Panc1 (cell line): ENCODE measurements around the gene PPP4C. TPM values are rescaled to one million over a fixed set of nuclear protein-coding genes. Genes with fewer than 3 reads are reported as not detected.

Experiments
- ATAC-seq: fragments of 200-7000 bp; cut with Tn5 transposase; 2 replicates; pipeline ENCODE4 v1.9.1; 2020; ENCODE audit warnings: mild to moderate bottlenecking, moderate library complexity
- BruUV-seq: library from RNA; stranded (reverse); fragments of 400-500 nt; replicated peaks from 2 replicates; lab custom pipeline; 2021; lab: Mats Ljungman, UMichigan
- CTCF ChIA-PET: fragments of 300-600 bp; sonication (Branson Sonifier 250); formaldehyde crosslinking; loops from one replicate; lab custom pipeline; 2022; ENCODE audit warnings: antibody characterized with exemption; lab: Charles Lee
- POLR2A ChIA-PET: fragments of 300-600 bp; sonication (Branson Sonifier 250); formaldehyde crosslinking; loops from one replicate; lab custom pipeline; 2022; ENCODE audit warnings: antibody characterized with exemption; lab: Charles Lee
- DNase-seq: peaks from one replicate; pipeline ENCODE4 v3.0.0-alpha.2; 2010; ENCODE audit warnings: low read depth, low spot score
- H3K27ac ChIP-seq: 2 replicates; pipeline ENCODE4 v1.5.1; 2011; ENCODE audit warnings: mild to moderate bottlenecking, low read length, inconsistent platforms
- H3K27me3 ChIP-seq: fragments of 200-500 bp; sonication (Bioruptor generic); 2 replicates; pipeline ENCODE4 v1.6.0; 2014; ENCODE audit warnings: low read length, inconsistent platforms; ENCODE audit not compliant: control insufficient read depth, insufficient read depth
- H3K36me3 ChIP-seq: fragments of 200-500 bp; sonication (Bioruptor generic); 2 replicates; pipeline ENCODE4 v1.5.1; 2014; ENCODE audit warnings: inconsistent platforms, mild to moderate bottlenecking, low read length, moderate library complexity; ENCODE audit not compliant: control insufficient read depth, insufficient read depth
- H3K4me1 ChIP-seq: 2 replicates; pipeline ENCODE4 v1.5.1; 2011; ENCODE audit warnings: inconsistent platforms, mild to moderate bottlenecking, low read length, moderate library complexity; ENCODE audit not compliant: control insufficient read depth, insufficient read depth
- H3K4me3 ChIP-seq, 2 experiments: 2 replicates each; pipeline ENCODE4 v1.5.1; 2011 to 2012; ENCODE audit warnings: low read depth in 2 of 2, low read length in 2 of 2, mild to moderate bottlenecking in 2 of 2, inconsistent platforms in 1 of 2, moderate library complexity in 1 of 2
- H3K9me3 ChIP-seq: fragments of 200-500 bp; sonication (Bioruptor generic); 2 replicates; pipeline ENCODE4 v1.5.1; 2014; ENCODE audit warnings: low read depth, mild to moderate bottlenecking, inconsistent platforms, low read length, moderate library complexity; ENCODE audit not compliant: control insufficient read depth, insufficient read depth
- POLR2AphosphoS5 ChIP-seq: IDR thresholded peaks from 2 replicates; pipeline ENCODE4 v1.6.1; 2012; ENCODE audit warnings: mild to moderate bottlenecking, low read depth, low read length, moderate library complexity
- SIN3A ChIP-seq: IDR thresholded peaks from 2 replicates; pipeline ENCODE4 v1.6.1; 2012; ENCODE audit warnings: low read depth, mild to moderate bottlenecking, low read length, moderate library complexity, borderline replicate concordance; ENCODE audit not compliant: insufficient read depth
- TCF7L2 ChIP-seq: IDR thresholded peaks from 2 replicates; pipeline ENCODE4 v1.6.1; 2011; ENCODE audit warnings: mild to moderate bottlenecking, low read depth, low read length, inconsistent platforms
- in situ Hi-C: cut with HindIII; loops from 2 replicates; pipeline ENCODE4 v1.10.0; 2016; ENCODE audit warnings: low sequenced_read_pairs, low pct_unique_long_range_greater_than_20kb
- intact Hi-C: fragments of 100-400 bp; cut with micrococcal nuclease; formaldehyde crosslinking; loops from one replicate; pipeline ENCODE4 v1.10.0; 2022; ENCODE audit not compliant: unreplicated experiment
- total RNA-seq: library from RNA; stranded (reverse); gene quantifications from one replicate; pipeline ENCODE4 v1.2.1, GENCODE V29; 2021; ENCODE audit not compliant: unreplicated experiment
- TF ChIP-seq, protein P1 (sequence below), 2 experiments: IDR thresholded peaks; 2 replicates each; pipeline ENCODE4 v1.6.1; 2011 to 2012; ENCODE audit warnings: low read depth in 2 of 2, control low read depth in 1 of 2, low read length in 1 of 2, mild to moderate bottlenecking in 1 of 2, moderate library complexity in 1 of 2; ENCODE audit not compliant: insufficient read depth in 1 of 2
- TF ChIP-seq, protein P2 (sequence below): fragments of 450-650 bp; IDR thresholded peaks from 2 replicates; pipeline ENCODE4 v1.5.1; 2017; ENCODE audit warnings: mild to moderate bottlenecking

PPP4C gene
- total RNA-seq, 1 experiment from 2014 or later = 186 TPM

DNA sequence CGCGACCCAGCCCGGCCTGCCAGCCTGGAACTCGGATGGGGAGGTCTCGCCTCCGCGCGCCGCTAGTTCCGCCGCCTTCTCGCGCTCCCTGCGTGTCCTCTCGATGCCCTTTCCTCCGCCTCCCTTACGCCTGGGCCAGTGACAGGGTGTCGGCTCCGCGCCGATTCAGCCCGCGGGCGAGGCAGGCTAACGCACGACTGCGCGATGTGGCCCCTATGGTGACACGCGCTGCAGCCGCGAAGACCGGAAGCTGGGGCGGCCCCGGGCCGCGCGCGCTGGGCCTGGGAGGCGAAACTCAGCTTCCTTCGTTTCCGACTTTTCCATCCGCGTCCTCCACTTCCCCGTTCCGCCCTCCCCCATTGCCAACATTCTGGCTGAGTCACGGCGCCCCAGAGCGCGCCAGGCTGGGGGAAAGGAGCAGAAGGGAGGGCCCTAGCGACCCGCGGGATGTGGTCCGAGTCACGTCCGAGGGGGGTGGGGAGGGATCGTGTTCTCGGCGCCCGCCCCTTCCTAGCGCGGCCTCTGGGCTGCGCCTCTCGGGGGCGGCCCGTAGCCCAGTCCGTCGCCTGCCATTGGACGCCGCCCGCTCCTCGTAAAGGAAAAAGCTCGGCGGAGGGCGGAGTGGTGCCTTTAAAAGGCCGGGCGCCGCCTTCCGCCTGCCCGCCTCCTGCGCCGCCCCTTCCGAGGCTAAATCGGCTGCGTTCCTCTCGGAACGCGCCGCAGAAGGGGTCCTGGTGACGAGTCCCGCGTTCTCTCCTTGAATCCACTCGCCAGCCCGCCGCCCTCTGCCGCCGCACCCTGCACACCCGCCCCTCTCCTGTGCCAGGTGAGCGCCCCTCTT, 10.5 kb upstream of the PPP4C start, which contains the start of gene ALDOA:
ALDOA (plus strand) TSS at position 659 of the 841 bp plus-strand sequence. CDS start 1,138 bp downstream, outside the sequence.
- BruUV-seq = TSS peak; percentile 89
- Histone ChIP-seq H3K4me1 (peaks cover 41% of the 10 kb centered on the region), H3K4me3 (peak within 1 kb of the TSS; percentile 90 to 92), H3K36me3 (peaks cover 31% of the 10 kb centered on the region), H3K27me3 (no peaks in the 10 kb centered on the region), H3K27ac (peak within 1 kb of the TSS; percentile 96), H3K9me3 (no peaks in the 10 kb centered on the region)
- CTCF ChIA-PET = interaction anchor here (0.5 to 0.6 kb wide), 2 partner anchors 21 to 344 kb away, joined by 3 read pairs; no protein-coding TSS in a partner anchor
- DNase-seq = peak; percentile 86
- in situ Hi-C loops (no loop called here), intact Hi-C loops (no loop called here)
- TF ChIP-seq TCF7L2 = no peak; the same call in 1 of the 2 replicates
- TF ChIP-seq, protein P1, sequence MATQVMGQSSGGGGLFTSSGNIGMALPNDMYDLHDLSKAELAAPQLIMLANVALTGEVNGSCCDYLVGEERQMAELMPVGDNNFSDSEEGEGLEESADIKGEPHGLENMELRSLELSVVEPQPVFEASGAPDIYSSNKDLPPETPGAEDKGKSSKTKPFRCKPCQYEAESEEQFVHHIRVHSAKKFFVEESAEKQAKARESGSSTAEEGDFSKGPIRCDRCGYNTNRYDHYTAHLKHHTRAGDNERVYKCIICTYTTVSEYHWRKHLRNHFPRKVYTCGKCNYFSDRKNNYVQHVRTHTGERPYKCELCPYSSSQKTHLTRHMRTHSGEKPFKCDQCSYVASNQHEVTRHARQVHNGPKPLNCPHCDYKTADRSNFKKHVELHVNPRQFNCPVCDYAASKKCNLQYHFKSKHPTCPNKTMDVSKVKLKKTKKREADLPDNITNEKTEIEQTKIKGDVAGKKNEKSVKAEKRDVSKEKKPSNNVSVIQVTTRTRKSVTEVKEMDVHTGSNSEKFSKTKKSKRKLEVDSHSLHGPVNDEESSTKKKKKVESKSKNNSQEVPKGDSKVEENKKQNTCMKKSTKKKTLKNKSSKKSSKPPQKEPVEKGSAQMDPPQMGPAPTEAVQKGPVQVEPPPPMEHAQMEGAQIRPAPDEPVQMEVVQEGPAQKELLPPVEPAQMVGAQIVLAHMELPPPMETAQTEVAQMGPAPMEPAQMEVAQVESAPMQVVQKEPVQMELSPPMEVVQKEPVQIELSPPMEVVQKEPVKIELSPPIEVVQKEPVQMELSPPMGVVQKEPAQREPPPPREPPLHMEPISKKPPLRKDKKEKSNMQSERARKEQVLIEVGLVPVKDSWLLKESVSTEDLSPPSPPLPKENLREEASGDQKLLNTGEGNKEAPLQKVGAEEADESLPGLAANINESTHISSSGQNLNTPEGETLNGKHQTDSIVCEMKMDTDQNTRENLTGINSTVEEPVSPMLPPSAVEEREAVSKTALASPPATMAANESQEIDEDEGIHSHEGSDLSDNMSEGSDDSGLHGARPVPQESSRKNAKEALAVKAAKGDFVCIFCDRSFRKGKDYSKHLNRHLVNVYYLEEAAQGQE (IDR thresholded peaks at IDR 0.05; ENCODE audit: insufficient read depth in 1 of 2, low read depth in 2 of 2, low read length in 1 of 2) = peak in 1 of 2 experiments; percentile 35; a peak in 1 of 4 replicates
- TF ChIP-seq, protein P2, sequence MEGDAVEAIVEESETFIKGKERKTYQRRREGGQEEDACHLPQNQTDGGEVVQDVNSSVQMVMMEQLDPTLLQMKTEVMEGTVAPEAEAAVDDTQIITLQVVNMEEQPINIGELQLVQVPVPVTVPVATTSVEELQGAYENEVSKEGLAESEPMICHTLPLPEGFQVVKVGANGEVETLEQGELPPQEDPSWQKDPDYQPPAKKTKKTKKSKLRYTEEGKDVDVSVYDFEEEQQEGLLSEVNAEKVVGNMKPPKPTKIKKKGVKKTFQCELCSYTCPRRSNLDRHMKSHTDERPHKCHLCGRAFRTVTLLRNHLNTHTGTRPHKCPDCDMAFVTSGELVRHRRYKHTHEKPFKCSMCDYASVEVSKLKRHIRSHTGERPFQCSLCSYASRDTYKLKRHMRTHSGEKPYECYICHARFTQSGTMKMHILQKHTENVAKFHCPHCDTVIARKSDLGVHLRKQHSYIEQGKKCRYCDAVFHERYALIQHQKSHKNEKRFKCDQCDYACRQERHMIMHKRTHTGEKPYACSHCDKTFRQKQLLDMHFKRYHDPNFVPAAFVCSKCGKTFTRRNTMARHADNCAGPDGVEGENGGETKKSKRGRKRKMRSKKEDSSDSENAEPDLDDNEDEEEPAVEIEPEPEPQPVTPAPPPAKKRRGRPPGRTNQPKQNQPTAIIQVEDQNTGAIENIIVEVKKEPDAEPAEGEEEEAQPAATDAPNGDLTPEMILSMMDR = no peak
- peak; percentile 27; the same call in 1 of the 2 replicates for TF ChIP-seq SIN3A
- peak; percentile 86 for TF ChIP-seq POLR2AphosphoS5
- POLR2A ChIA-PET = interaction anchor here (0.5 to 1.3 kb wide), 5 partner anchors 9 to 693 kb away, joined by 3 to 11 read pairs (median 5); a partner anchor contains a TSS
- ATAC-seq = peak; percentile 88

DNA sequence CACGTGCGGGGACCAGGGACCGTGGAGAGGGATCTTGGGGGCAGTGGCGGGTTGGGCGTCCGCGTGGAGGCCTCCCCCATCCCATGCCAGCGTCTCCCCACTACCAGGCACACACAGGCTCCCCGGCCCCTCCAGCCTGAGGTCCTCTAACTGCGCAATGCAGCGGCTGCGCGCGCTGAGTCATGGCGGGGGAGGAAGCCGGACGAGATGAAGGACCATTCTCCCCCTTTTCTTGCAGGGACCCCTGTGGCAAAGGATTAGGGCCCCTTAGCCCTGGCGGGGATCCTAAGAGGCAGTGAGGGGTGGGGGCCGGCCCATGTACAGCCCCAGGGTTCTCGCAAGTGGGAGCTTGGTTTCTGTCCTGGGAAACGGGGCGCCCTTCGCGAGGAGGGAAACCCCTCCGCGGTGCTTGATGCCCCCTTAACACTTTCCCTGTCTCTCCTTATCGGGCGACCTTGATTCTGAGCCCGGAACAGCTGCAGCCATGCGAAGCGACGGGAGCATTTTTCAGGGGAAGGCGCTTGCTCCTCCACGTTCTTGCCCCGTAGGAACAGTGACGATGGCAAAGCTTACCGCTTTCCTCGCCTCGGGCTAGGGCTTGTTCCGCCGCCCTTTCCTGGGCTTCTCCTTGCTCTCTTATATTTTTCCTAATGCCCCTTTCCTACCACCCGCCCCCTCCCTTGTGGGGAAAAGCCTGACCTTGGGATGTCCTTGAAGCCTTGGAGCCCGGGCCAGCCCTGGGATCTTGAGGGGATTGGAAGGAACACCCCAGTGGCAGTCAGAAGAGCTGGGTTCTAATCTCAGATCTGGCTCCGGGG, 9.6 kb upstream of the PPP4C start:
- intact Hi-C loops = no loop called here
- Histone ChIP-seq H3K27me3 (no peaks in the 10 kb centered on the region), H3K36me3 (peaks cover 31% of the 10 kb centered on the region), H3K4me3 (peak overlapping the region; percentile 90 to 92), H3K9me3 (no peaks in the 10 kb centered on the region), H3K27ac (peak overlapping the region; percentile 96), H3K4me1 (peaks cover 43% of the 10 kb centered on the region)
- peak; percentile 8 for ATAC-seq
- CTCF ChIA-PET = interaction anchor here (0.8 kb wide), 1 partner anchor 11 kb away, joined by 3 read pairs; no protein-coding TSS in a partner anchor
- in situ Hi-C loops = no loop called here
- TF ChIP-seq SIN3A = no peak
- TF ChIP-seq POLR2AphosphoS5 = peak; percentile 32; the same call in 1 of the 2 replicates
- POLR2A ChIA-PET = interaction anchor here (0.6 to 1.3 kb wide), 5 partner anchors 11 to 692 kb away, joined by 3 to 11 read pairs (median 5); partner anchors contain the start of gene ZNF771
- no TSS peak for BruUV-seq
- DNase-seq = no peak
